A549 (cell line): Measurements from ENCODE around the gene GLE1.

Experiments
- CHD2 ChIP-seq: fragments of 150-350 bp; IDR thresholded peaks from 2 replicates; pipeline ENCODE4 v1.6.1; 2014; ENCODE audit warnings: low read length; ENCODE audit not compliant: partially characterized antibody
- CHD4 ChIP-seq: fragments of 200-600 bp; sonication (generic); IDR thresholded peaks from 2 replicates; pipeline ENCODE4 v1.6.1; 2016; ENCODE audit warnings: antibody characterized with exemption, mild to moderate bottlenecking, borderline replicate concordance
- HDAC2 ChIP-seq: fragments of 200-600 bp; sonication (generic); IDR thresholded peaks from 2 replicates; pipeline ENCODE4 v1.6.1; 2016
- NPAS2 ChIP-seq: fragments of 250-450 bp; sonication (Bioruptor Pico); IDR thresholded peaks from 2 replicates; pipeline ENCODE4 v1.8.0; 2022; ENCODE audit warnings: mild to moderate bottlenecking, moderate library complexity, borderline replicate concordance
- NR3C1 ChIP-seq: fragments of >200 bp; sonication (Bioruptor Twin); formaldehyde crosslinking; IDR thresholded peaks from 3 replicates; pipeline ENCODE4 v1.6.1; 2017
- POLR2A ChIP-seq: IDR thresholded peaks from 2 replicates; pipeline ENCODE4 v1.6.1; 2012; ENCODE audit warnings: mild to moderate bottlenecking, low read length
- RAD21 ChIP-seq, 2 experiments: fragments of >200 bp in 1 of 2; sonication (Bioruptor Twin) in 1 of 2; formaldehyde crosslinking in 1 of 2; IDR thresholded peaks in 1 of 2; conservative IDR thresholded peaks in 1 of 2; 2 replicates in 1 of 2; 3 replicates in 1 of 2; pipeline ENCODE4 v1.6.1; 2012 to 2018; ENCODE audit warnings: inconsistent platforms in 1 of 2
- RARB ChIP-seq: fragments of 250-450 bp; sonication (Bioruptor Pico); IDR thresholded peaks from 2 replicates; pipeline ENCODE4 v1.8.0; 2021; ENCODE audit warnings: mild to moderate bottlenecking, moderate library complexity
- RCOR1 ChIP-seq: fragments of 150-350 bp; IDR thresholded peaks from 2 replicates; pipeline ENCODE4 v1.6.1; 2014; ENCODE audit warnings: antibody characterized with exemption, low read length, low read depth
- RFX5 ChIP-seq: fragments of 450-650 bp; IDR thresholded peaks from 2 replicates; pipeline ENCODE4 v1.7.1; 2014; ENCODE audit warnings: antibody characterized with exemption, mild to moderate bottlenecking, moderate library complexity
- TF ChIP-seq, protein P1 (sequence below): fragments of >200 bp; sonication (Bioruptor Twin); formaldehyde crosslinking; IDR thresholded peaks from 3 replicates; pipeline ENCODE4 v1.5.1; 2016
- TF ChIP-seq, protein P2 (sequence below): IDR thresholded peaks from 2 replicates; pipeline ENCODE4 v1.6.1; 2012
- TF ChIP-seq, protein P3 (sequence below): fragments of 200-600 bp; sonication (generic); IDR thresholded peaks from 2 replicates; pipeline ENCODE4 v1.6.1; 2016; ENCODE audit warnings: antibody characterized with exemption, mild to moderate bottlenecking, moderate library complexity
- TF ChIP-seq, protein P4 (sequence below): fragments of >200 bp; sonication (Bioruptor Twin); formaldehyde crosslinking; IDR thresholded peaks from 3 replicates; pipeline ENCODE4 v1.6.1; 2016

DNA sequence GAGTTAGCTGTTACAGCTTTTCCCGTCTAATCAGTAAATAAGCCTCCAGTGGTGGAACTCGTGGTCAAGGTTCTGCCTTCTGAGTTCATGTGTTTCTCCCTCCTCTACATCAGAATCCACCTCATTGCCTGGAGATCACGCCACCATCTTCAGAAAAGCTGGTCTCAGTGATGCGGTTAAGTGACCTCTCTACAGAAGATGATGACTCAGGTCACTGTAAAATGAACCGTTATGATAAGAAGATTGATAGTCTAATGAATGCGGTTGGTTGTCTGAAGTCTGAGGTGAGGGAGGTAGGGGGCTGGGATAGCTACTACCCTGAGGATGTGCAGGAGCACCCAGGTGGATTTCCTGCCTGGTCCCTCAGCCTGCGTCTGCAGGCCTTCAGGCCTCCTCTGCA lies 35.4 kb upstream of the GLE1 start:
- TF ChIP-seq, protein P1, sequence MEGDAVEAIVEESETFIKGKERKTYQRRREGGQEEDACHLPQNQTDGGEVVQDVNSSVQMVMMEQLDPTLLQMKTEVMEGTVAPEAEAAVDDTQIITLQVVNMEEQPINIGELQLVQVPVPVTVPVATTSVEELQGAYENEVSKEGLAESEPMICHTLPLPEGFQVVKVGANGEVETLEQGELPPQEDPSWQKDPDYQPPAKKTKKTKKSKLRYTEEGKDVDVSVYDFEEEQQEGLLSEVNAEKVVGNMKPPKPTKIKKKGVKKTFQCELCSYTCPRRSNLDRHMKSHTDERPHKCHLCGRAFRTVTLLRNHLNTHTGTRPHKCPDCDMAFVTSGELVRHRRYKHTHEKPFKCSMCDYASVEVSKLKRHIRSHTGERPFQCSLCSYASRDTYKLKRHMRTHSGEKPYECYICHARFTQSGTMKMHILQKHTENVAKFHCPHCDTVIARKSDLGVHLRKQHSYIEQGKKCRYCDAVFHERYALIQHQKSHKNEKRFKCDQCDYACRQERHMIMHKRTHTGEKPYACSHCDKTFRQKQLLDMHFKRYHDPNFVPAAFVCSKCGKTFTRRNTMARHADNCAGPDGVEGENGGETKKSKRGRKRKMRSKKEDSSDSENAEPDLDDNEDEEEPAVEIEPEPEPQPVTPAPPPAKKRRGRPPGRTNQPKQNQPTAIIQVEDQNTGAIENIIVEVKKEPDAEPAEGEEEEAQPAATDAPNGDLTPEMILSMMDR = no peak
- TF ChIP-seq, protein P2, sequence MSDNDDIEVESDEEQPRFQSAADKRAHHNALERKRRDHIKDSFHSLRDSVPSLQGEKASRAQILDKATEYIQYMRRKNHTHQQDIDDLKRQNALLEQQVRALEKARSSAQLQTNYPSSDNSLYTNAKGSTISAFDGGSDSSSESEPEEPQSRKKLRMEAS = no peak
- TF ChIP-seq, protein P3, sequence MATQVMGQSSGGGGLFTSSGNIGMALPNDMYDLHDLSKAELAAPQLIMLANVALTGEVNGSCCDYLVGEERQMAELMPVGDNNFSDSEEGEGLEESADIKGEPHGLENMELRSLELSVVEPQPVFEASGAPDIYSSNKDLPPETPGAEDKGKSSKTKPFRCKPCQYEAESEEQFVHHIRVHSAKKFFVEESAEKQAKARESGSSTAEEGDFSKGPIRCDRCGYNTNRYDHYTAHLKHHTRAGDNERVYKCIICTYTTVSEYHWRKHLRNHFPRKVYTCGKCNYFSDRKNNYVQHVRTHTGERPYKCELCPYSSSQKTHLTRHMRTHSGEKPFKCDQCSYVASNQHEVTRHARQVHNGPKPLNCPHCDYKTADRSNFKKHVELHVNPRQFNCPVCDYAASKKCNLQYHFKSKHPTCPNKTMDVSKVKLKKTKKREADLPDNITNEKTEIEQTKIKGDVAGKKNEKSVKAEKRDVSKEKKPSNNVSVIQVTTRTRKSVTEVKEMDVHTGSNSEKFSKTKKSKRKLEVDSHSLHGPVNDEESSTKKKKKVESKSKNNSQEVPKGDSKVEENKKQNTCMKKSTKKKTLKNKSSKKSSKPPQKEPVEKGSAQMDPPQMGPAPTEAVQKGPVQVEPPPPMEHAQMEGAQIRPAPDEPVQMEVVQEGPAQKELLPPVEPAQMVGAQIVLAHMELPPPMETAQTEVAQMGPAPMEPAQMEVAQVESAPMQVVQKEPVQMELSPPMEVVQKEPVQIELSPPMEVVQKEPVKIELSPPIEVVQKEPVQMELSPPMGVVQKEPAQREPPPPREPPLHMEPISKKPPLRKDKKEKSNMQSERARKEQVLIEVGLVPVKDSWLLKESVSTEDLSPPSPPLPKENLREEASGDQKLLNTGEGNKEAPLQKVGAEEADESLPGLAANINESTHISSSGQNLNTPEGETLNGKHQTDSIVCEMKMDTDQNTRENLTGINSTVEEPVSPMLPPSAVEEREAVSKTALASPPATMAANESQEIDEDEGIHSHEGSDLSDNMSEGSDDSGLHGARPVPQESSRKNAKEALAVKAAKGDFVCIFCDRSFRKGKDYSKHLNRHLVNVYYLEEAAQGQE = no peak
- TF ChIP-seq, protein P4, sequence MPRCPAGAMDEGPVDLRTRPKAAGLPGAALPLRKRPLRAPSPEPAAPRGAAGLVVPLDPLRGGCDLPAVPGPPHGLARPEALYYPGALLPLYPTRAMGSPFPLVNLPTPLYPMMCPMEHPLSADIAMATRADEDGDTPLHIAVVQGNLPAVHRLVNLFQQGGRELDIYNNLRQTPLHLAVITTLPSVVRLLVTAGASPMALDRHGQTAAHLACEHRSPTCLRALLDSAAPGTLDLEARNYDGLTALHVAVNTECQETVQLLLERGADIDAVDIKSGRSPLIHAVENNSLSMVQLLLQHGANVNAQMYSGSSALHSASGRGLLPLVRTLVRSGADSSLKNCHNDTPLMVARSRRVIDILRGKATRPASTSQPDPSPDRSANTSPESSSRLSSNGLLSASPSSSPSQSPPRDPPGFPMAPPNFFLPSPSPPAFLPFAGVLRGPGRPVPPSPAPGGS = no peak
- TF ChIP-seq RCOR1 (no peak), HDAC2 (no peak), RARB (CRISPR knock-in tag) (no peak), NPAS2 (CRISPR knock-in tag) (no peak), RFX5 (no peak), NR3C1 (no peak), POLR2A (no peak), RAD21 (conservative IDR thresholded peaks at IDR 0.05 in 1 of 2, IDR thresholded peaks at IDR 0.05 in 1 of 2) (no peak), CHD2 (no peak), CHD4 (no peak)
